ENCODE data around the gene HCN2.
A peak's percentile ranks its signal among the peaks of the same experiment; 100 is the strongest.
"Not testable (repeated sequence)": the region's sequence is repeated elsewhere in the genome, so short reads cannot be mapped to it uniquely, and the experiment has no call there.

Gene HCN2

GRCh38 chr19:605061-605971 lies 15.6 kb downstream of the HCN2 start:
- DNase-seq (ENCODE audit: low spot score) = not testable (repeated sequence)

- no peak for DNase-seq (ENCODE audit: low spot score)
Measured at GRCh38 chr19:607301-608154, 17.8 kb downstream of the HCN2 start.

GRCh38 chr19:608155-609003 lies 18.7 kb downstream of the HCN2 start:
- no peak for DNase-seq (ENCODE audit: low spot score)

- DNase-seq (ENCODE audit: low spot score) = no peak
Measured at GRCh38 chr19:609004-609346, 19.3 kb downstream of the HCN2 start.

GRCh38 chr19:610071-610800 lies 20.6 kb downstream of the HCN2 start:
- DNase-seq (ENCODE audit: low spot score) = no peak

GRCh38 chr19:610801-611480 lies 21.3 kb downstream of the HCN2 start:
- DNase-seq (ENCODE audit: low spot score) = peak; percentile 74

- DNase-seq (ENCODE audit: low spot score) = peak; percentile 94
Measured at GRCh38 chr19:611481-611868, 21.8 kb downstream of the HCN2 start.

- no peak for DNase-seq (ENCODE audit: low spot score)
Measured at GRCh38 chr19:612941-613340, 23.3 kb downstream of the HCN2 start.

GRCh38 chr19:613732-614567 lies 24.3 kb downstream of the HCN2 start:
- DNase-seq (ENCODE audit: low spot score) = no peak

GRCh38 chr19:615619-616018 lies 25.9 kb downstream of the HCN2 start:
- DNase-seq (ENCODE audit: low spot score) = no peak

- no peak for DNase-seq (ENCODE audit: low spot score)
Measured at GRCh38 chr19:616062-616700, 26.5 kb downstream of the HCN2 start.

GRCh38 chr19:616747-617526 lies 27.3 kb downstream of the HCN2 start:
- DNase-seq (ENCODE audit: low spot score) = no peak

- no peak for DNase-seq (ENCODE audit: low spot score)
Measured at GRCh38 chr19:617551-618246, 28.0 kb downstream of the HCN2 start.

- no peak for DNase-seq (ENCODE audit: low spot score)
Measured at GRCh38 chr19:618247-618619, 28.6 kb downstream of the HCN2 start.

- no peak for DNase-seq (ENCODE audit: low spot score)
Measured at GRCh38 chr19:618674-619285, 29.1 kb downstream of the HCN2 start.

GRCh38 chr19:619286-620002 lies 29.8 kb downstream of the HCN2 start:
- DNase-seq (ENCODE audit: low spot score) = no peak

All from AG08396 (cell line).